Measurements from ENCODE around the gene CENPL. TPM values are rescaled to one million over a fixed set of nuclear protein-coding genes. Genes with fewer than 3 reads are reported as not detected.

The CENPL gene
- total and polyA plus RNA-seq, 2 of the 8 experiments (the other 6 are each of a cell fraction or from before 2014, with no cell fraction given): 6.6 to 16.0 TPM

- DNase-seq (ENCODE audit: low read depth in 1 of 2, low spot score in 2 of 2) (peak; percentile 96 to 100), FAIRE-seq (peak; percentile 82)
- Histone ChIP-seq H3K79me2 (ENCODE audit: control insufficient read depth in 1 of 2, insufficient read depth in 2 of 2, low read length in 2 of 2) (peaks cover 0 to 52% of the 10 kb centered on the region in 2 experiments; a peak in 3 of 4 replicates), H2BK20ac (ENCODE audit: low read length) (no peak within 1 kb of the TSS), H4K91ac (replicated peaks; ENCODE audit: insufficient read length, low read length) (peak within 1 kb of the TSS; percentile 86), H4K8ac (ENCODE audit: extremely low read depth, insufficient read depth, low read length) (peak within 1 kb of the TSS; percentile 96), H2AFZ (ENCODE audit: low read length) (peak within 1 kb of the TSS; percentile 74; the same call in 1 of the 2 replicates), H3K27me3 (replicated peaks in 1 of 4; ENCODE audit: control insufficient read depth in 3 of 4, extremely low read depth in 1 of 4, insufficient read depth in 3 of 4, low read length in 3 of 4) (no peaks in the 10 kb centered on the region), H3K36me3 (ENCODE audit: control insufficient read depth in 2 of 4, insufficient read depth in 4 of 4, low read length in 3 of 4) (peaks cover 29 to 56% (median 43%) of the 10 kb centered on the region in 4 experiments), H3K79me1 (ENCODE audit: low read depth, low read length) (no peaks in the 10 kb centered on the region; the same call in 1 of the 2 replicates), H3K9me3 (ENCODE audit: insufficient read depth in 2 of 2, low read depth in 1 of 2, low read length in 1 of 2) (no peaks in the 10 kb centered on the region), H3K18ac (ENCODE audit: extremely low read depth, low read length) (peak within 1 kb of the TSS; percentile 98), H2BK12ac (ENCODE audit: low read depth, low read length) (peak within 1 kb of the TSS; percentile 70), H3K4me1 (replicated peaks in 1 of 4; ENCODE audit: control insufficient read depth in 3 of 4, insufficient read depth in 4 of 4, low read length in 3 of 4) (peaks cover 2 to 10% (median 4%) of the 10 kb centered on the region in 4 experiments; a peak in 5 of 7 replicates), H3K4ac (replicated peaks; ENCODE audit: insufficient read length, low read depth, low read length) (peak within 1 kb of the TSS; percentile 79), H3K9ac (replicated peaks in 1 of 4; ENCODE audit: extremely low read depth in 1 of 4, low read depth in 3 of 4, low read length in 3 of 4) (peak within 1 kb of the TSS; percentile 97 to 99 (median 97)), H3K14ac (ENCODE audit: insufficient read length) (no peak within 1 kb of the TSS), H3K27ac (ENCODE audit: low read depth, low read length) (peak within 1 kb of the TSS; percentile 93), H2BK5ac (ENCODE audit: low read depth, low read length) (peak within 1 kb of the TSS; percentile 98), H2AK5ac (ENCODE audit: low read depth, low read length) (peak within 1 kb of the TSS; percentile 98; the same call in 1 of the 2 replicates), H3K23me2 (ENCODE audit: low read depth, low read length) (peaks cover 3% of the 10 kb centered on the region), H3K23ac (ENCODE audit: insufficient read length) (no peak within 1 kb of the TSS), H2BK15ac (ENCODE audit: low read length) (no peak within 1 kb of the TSS), H3K4me3 (ENCODE audit: extremely low read depth in 1 of 4, insufficient read depth in 2 of 4, low read depth in 3 of 4, low read length in 4 of 4) (peak within 1 kb of the TSS; percentile 90 to 100 (median 92)), H3K4me2 (ENCODE audit: insufficient read depth in 1 of 2, low read depth in 2 of 2, low read length in 2 of 2) (peak within 1 kb of the TSS; percentile 83 to 95), H4K5ac (ENCODE audit: insufficient read length, low read depth, low read length) (peak within 1 kb of the TSS; percentile 80), H2BK120ac (replicated peaks; ENCODE audit: low read depth, low read length) (peak within 1 kb of the TSS; percentile 58), H4K20me1 (replicated peaks in 1 of 2; ENCODE audit: control insufficient read depth in 1 of 2, insufficient read depth in 2 of 2, low read length in 2 of 2) (peaks cover 7 to 11% of the 10 kb centered on the region in 2 experiments), H3K56ac (replicated peaks; ENCODE audit: insufficient read length, low read depth, low read length) (peak within 1 kb of the TSS; percentile 78)
- ChIA-PET POLR2A (ENCODE audit: partially characterized antibody) (interaction anchor here (0.6 to 13.3 kb wide), 100 partner anchors 8 to 1335 kb away, joined by 3 to 475 read pairs (median 4); partner anchors contain the start of genes CENPL, DARS2, KLHL20 and PRDX6), CTCF (ENCODE audit: partially characterized antibody) (interaction anchor here (0.6 to 1.5 kb wide), 3 partner anchors 46 to 890 kb away, joined by 3 to 5 read pairs (median 3); no protein-coding TSS in a partner anchor)
- WGBS, 2 experiments (ENCODE audit: extremely low coverage in 1 of 2, insufficient coverage in 1 of 2, insufficient read length in 1 of 2, insufficient replicate concordance in 2 of 2, low coverage in 1 of 2, low lambda C conversion rate in 2 of 2, missing lambda C conversion rate in 1 of 2): 2% methylated on average over 27 of the region's 30 CpGs; no CpG with 5 or more reads in 1 of the 2 experiments
- TF ChIP-seq ZNF274 (IDR thresholded peaks at IDR 0.05; ENCODE audit: borderline replicate concordance, extremely low read depth, low read length): no peak
- TF ChIP-seq BACH1 (IDR thresholded peaks at IDR 0.05; ENCODE audit: low read length): no peak
- TF ChIP-seq TAF7 (optimal IDR thresholded peaks at IDR 0.05; ENCODE audit: borderline replicate concordance, low read depth, low read length): peak; percentile 99
- peak; percentile 80 for TF ChIP-seq JUN (IDR thresholded peaks at IDR 0.05; ENCODE audit: low read depth, low read length)
- peak; percentile 93 for TF ChIP-seq PHF8 (conservative IDR thresholded peaks at IDR 0.05; ENCODE audit: low read depth, low read length)
- no peak for TF ChIP-seq EGR1 (IDR thresholded peaks at IDR 0.05; ENCODE audit: borderline replicate concordance, low read depth, low read length)
- peak; percentile 7 for TF ChIP-seq MAX (IDR thresholded peaks at IDR 0.05)
- TF ChIP-seq RAD21 (IDR thresholded peaks at IDR 0.05 in 1 of 2, conservative IDR thresholded peaks at IDR 0.05 in 1 of 2; ENCODE audit: low read depth in 2 of 2, low read length in 2 of 2): no peak
- peak; percentile 41; the same call in 1 of the 2 replicates for TF ChIP-seq ATF3 (IDR thresholded peaks at IDR 0.05; ENCODE audit: insufficient read depth, low read depth, low read length)
- TF ChIP-seq POLR2AphosphoS5 (IDR thresholded peaks at IDR 0.05; ENCODE audit: low read depth, low read length): peak; percentile 98
- peak; percentile 99 for TF ChIP-seq TAF1 (IDR thresholded peaks at IDR 0.05; ENCODE audit: low read depth, low read length)
These were observed 43.1 kb upstream of the CENPL start, which contains the start of gene GAS5 for GRCh38 chr1:173867753-173868265. GAS5 (minus strand) TSS chr1:173867989.
